ENCODE data around the gene TBC1D14. TPM values are rescaled to one million over a fixed set of nuclear protein-coding genes. Genes with fewer than 3 reads are reported as not detected.

TBC1D14 gene
- polyA plus RNA-seq (ENCODE audit: insufficient read length in 3 of 3), result 10 to 100 TPM; 62.6 to 67.5 (median 62.6) TPM

- DNase-seq (ENCODE audit: low read depth in 3 of 3, low spot score in 2 of 3), result peak in 2 of 3 donors; percentile 75 to 82
These were observed at the start of gene TBC1D14 for GRCh38 chr4:6909113-6909969. Gene TBC1D14, plus strand, starts transcription at chr4:6909826. Its CDS starts 13,564 bp downstream, at chr4:6923390.

- DNase-seq (ENCODE audit: low read depth in 3 of 3, low spot score in 2 of 3), result no peak
These were observed 41.2 kb upstream of the TBC1D14 start for GRCh38 chr4:6868386-6868785.

- no peak for DNase-seq (ENCODE audit: low read depth in 3 of 3, low spot score in 2 of 3)
These were observed 39.7 kb upstream of the TBC1D14 start for GRCh38 chr4:6869944-6870343.

- DNase-seq (ENCODE audit: low read depth in 3 of 3, low spot score in 2 of 3), result no peak
These were observed 36.3 kb upstream of the TBC1D14 start for GRCh38 chr4:6873291-6873690.

- no peak for DNase-seq (ENCODE audit: low read depth in 3 of 3, low spot score in 2 of 3)
These were observed 35.7 kb upstream of the TBC1D14 start for GRCh38 chr4:6873792-6874461.

- no peak for DNase-seq (ENCODE audit: low read depth in 3 of 3, low spot score in 2 of 3)
These were observed 34.6 kb upstream of the TBC1D14 start for GRCh38 chr4:6874981-6875380.

GRCh38 chr4:6875431-6875831 is 34.2 kb upstream of the TBC1D14 start:
- no peak for DNase-seq (ENCODE audit: low read depth in 3 of 3, low spot score in 2 of 3)

GRCh38 chr4:6876440-6876839 is 33.2 kb upstream of the TBC1D14 start:
- no peak for DNase-seq (ENCODE audit: low read depth in 3 of 3, low spot score in 2 of 3)

GRCh38 chr4:6877067-6877466 is 32.6 kb upstream of the TBC1D14 start:
- no peak for DNase-seq (ENCODE audit: low read depth in 3 of 3, low spot score in 2 of 3)

GRCh38 chr4:6878451-6879059 is 31.1 kb upstream of the TBC1D14 start:
- no peak for DNase-seq (ENCODE audit: low read depth in 3 of 3, low spot score in 2 of 3)

GRCh38 chr4:6880691-6881090 is 28.9 kb upstream of the TBC1D14 start:
- DNase-seq (ENCODE audit: low read depth in 3 of 3, low spot score in 2 of 3), result no peak

- no peak for DNase-seq (ENCODE audit: low read depth in 3 of 3, low spot score in 2 of 3)
These were observed 27.7 kb upstream of the TBC1D14 start for GRCh38 chr4:6881908-6882307.

GRCh38 chr4:6884341-6884870 is 25.2 kb upstream of the TBC1D14 start:
- DNase-seq (ENCODE audit: low read depth in 3 of 3, low spot score in 2 of 3), result no peak

GRCh38 chr4:6885953-6886557 is 23.6 kb upstream of the TBC1D14 start:
- no peak for DNase-seq (ENCODE audit: low read depth in 3 of 3, low spot score in 2 of 3)

- no peak for DNase-seq (ENCODE audit: low read depth in 3 of 3, low spot score in 2 of 3)
These were observed 22.7 kb upstream of the TBC1D14 start for GRCh38 chr4:6886886-6887285.

- DNase-seq (ENCODE audit: low read depth in 3 of 3, low spot score in 2 of 3), result no peak
These were observed 21.8 kb upstream of the TBC1D14 start for GRCh38 chr4:6887591-6888371.

GRCh38 chr4:6888506-6889071 is 21.0 kb upstream of the TBC1D14 start:
- no peak for DNase-seq (ENCODE audit: low read depth in 3 of 3, low spot score in 2 of 3)

- DNase-seq (ENCODE audit: low read depth in 3 of 3, low spot score in 2 of 3), result no peak
These were observed 20.4 kb upstream of the TBC1D14 start for GRCh38 chr4:6889101-6889735.

- no peak for DNase-seq (ENCODE audit: low read depth in 3 of 3, low spot score in 2 of 3)
These were observed 19.8 kb upstream of the TBC1D14 start for GRCh38 chr4:6889736-6890324.
